Erythroblast (primary cell): ENCODE data around the gene PSMB2.

Experiments
- GATA1 ChIP-seq: IDR thresholded peaks from 2 replicates; pipeline ENCODE4 v1.6.1; 2011; ENCODE audit warnings: low read depth, mild to moderate bottlenecking, control low read depth, low read length, moderate library complexity
- POLR2A ChIP-seq: IDR thresholded peaks from 2 replicates; pipeline ENCODE4 v1.6.1; 2011; ENCODE audit warnings: mild to moderate bottlenecking, low read length

- TF ChIP-seq POLR2A (no peak), GATA1 (no peak)
Measured at GRCh38 chr1:35605071-35605866, 36.1 kb downstream of the PSMB2 start.
